ENCODE data around the gene FHIT.
A peak's percentile ranks its signal among the peaks of the same experiment; 100 is the strongest.

FHIT gene

DNA sequence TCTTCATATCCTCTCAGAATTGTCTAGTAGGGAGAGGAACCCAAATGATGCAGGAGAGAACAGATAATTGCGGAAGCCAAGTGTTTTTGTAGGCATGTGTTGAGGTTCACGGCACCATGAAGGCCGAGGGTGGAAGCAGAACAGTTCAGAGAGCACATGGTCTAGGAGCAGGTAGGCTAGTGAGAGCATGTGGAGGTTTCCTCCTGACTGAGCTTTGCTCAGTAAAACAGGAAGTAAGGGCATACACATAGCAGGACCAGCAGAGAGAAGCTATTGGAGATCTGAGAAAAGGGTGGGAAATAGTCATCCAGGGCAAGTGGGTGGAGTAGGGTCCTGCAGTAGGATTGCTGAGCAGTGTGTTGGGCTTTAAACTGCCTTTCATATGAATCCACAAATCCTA, 491.1 kb downstream of the FHIT start:
- DNase-seq (ENCODE audit: low read depth): no peak

DNA sequence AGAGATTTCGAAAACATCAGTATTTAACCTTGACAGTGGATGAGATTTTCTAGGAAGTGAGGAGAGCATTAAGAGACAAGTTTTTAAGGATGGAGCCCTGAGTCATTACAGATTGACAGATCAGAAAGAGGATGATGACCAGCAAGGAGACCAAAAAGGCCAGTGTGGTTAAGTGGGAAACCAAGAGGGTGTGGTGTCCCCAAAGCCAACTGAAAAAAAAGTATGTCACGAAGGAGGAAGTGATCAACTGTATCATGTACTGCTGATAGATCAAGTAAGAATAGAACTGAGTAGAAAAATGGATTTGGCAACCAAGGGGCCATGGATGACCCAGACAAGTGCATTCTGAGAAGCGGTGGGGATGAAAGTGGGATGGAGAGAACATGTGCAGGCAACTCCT, 491.8 kb downstream of the FHIT start:
- no peak for DNase-seq (ENCODE audit: low read depth)

DNA sequence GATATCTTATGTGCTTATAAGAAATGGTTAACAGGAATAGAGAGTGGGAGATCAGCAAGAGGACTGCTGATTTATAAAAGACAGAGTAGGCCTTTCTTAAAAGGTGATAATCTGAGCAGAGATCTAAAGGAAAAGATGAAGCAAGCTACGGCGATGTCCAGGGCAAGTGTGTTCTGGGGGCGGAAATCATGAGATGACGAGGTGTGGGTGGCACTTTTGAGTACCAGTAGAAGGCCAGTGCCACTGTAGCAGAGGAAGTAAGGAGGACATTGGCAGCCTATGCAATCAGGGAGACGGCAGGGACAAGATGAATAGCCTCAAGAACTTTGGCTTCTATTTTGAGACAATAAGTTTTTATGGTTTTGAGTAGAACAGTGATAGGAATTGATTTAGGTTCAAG, 492.4 kb downstream of the FHIT start:
- no peak for DNase-seq (ENCODE audit: low read depth)

DNA sequence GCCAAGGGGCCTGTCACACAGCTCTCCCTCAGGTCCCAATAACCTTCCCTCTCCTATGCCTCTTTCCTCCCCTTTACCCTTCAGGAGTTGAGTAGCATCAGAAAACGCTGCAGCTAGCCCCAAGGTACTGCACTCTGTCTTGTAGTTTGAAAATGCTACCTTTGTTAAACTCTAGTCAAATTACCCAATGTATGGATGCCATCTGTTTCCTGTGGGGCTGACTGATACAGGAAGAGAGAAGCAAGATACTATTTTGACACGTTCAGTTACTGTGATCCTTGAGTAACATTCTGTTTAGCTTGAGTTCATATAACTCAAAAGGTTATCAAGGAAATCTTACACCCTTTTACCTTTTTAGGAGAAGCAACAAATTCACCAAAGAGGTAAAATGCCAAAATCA, 493.1 kb downstream of the FHIT start:
- DNase-seq (ENCODE audit: low read depth): no peak

DNA sequence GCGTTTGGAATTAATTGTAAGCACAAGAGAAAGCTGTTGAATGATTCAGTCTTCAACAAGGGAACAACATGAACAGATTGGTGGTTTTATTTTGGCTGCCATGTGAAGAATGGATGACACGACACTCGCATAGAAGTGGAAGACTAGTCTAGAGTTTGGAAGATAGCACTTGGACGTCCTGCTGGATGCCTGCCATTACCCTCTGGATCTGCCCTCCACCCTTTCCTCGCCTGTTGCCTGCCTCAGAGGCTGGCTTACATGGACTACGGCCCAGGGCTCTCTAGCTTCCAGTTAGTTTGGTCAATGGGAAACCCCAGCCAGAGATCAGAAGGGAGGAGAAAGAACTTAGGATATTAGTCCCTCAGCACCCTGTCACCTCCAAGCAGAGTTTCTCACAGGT, 493.5 kb downstream of the FHIT start:
- no peak for DNase-seq (ENCODE audit: low read depth)

DNA sequence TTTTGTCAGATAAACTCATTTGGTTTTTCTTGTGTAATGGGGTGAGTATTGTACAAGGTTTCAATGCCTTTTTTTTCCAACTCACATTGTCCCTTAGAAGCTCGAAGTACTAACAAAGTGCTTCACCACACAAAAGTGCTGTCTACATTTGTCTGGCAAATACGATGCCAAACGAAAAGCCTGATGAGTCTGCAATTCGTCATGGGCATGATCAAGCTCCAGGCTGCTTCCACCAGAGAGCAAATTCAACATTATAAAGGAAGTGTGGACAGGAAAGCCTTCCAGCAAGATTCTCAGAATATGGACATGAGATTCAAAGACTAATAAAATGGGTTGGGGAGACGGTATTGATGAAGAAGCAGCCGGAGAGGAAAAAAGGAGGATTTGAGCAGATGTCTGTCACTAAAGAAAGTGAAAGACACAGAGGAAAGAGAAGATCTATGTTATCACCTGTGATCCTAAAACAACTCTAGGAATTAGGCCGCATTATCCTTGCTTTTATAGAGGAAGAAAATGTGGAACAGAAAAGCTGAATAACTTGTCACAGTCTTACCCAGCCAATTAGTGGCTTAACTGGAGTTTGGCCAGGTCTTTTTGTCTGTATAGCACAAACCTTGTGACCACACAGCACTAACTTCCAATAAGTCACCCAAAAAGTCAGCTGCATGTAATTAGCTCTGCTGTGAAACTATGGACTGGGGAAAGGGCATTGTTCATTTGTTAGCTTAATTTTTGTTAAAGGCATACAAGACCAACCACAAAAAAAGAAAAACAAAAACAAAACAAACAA, 494.8 kb downstream of the FHIT start:
- DNase-seq (ENCODE audit: low read depth): peak; percentile 40

DNA sequence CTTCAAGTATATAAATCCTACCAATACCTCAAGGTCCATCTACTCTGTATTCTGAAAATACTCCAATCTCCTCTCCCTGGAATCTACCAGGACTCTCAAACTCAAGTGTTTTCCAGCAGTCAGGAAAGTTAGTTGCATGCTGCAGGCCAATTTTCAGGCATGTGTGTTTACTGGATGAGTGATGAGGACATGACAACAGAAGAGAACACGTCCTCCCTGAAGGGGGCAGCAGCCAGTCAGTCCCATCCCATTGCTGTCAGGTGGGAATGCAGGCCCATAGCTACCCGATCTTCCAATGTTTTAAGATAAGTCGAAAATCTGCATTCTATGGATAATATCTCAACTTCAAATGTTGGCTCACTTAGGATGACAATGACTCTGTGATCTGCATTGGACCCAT, 496.2 kb downstream of the FHIT start:
- no peak for DNase-seq (ENCODE audit: low read depth)

DNA sequence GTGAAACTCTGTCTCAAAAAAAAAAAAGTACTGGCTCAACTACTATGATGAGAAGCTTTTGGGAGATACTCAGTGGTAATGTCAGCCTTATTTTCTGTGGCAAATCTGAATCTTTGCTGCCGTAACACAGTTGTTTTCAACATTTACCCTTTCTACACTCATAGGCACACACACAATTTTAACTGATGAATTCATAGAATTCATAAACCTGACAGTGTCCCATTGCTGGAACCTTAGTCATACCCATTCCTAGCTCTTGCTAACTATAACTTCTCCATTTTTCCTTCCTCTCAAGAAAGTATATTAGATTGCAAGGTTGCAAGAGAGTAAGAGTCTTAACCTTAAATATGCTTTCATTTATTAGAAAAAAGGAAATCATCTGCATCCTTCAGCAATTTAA, 496.6 kb downstream of the FHIT start:
- peak; percentile 57 for DNase-seq (ENCODE audit: low read depth)

DNA sequence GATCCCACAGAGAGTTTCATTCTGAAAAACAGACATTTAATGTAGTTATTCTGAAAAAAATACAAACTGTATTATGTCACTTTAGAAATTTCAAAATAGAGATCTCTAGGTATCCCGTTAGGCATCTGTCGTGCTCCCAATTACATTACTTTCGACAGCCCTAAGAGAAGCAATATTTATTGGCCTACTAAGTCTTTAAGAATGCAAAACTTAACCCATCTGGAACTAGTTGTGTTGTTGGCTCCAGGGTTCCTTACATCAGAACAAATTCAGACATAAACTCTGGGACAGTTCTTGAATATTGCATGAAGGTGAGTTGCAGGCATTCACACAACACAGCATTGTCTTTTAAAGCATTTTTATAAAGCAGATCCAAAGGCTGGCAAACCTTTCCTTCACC, 498.4 kb downstream of the FHIT start:
- peak; percentile 69 for DNase-seq (ENCODE audit: low read depth)

DNA sequence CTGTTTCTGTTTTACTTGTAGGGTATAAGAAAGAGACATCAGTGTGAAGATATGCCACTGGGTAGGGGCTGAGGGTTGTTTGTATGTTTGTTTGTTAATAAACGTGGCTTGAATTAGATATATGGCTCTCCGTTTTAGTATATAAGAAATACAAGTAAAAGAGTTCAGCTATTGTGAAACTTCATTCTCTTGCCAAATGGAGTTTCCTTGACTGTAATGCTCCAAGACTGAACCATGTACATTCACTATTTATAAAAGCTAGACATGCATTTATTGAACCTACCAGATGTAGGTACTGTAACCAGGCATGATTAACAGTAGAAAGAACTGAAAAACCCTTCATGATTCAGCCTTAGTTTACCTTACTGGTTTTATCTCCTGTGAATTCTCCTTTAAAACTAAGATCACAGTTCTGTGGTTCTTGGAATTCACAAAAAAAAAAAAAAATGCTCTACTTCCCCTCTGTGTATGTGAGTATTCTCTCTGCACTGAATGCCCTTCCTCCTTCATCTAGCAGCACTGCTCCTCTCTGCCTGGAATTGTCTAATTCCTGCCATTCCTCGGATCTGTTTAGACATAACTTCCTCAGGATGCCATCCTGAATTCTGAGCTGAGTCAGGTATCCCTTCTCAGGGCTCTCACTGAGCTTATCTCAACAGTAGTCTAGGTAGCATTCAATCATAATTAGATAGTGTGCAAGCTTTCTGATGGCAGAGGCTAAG, 504.4 kb downstream of the FHIT start:
- peak; percentile 54 for DNase-seq (ENCODE audit: low read depth)

DNA sequence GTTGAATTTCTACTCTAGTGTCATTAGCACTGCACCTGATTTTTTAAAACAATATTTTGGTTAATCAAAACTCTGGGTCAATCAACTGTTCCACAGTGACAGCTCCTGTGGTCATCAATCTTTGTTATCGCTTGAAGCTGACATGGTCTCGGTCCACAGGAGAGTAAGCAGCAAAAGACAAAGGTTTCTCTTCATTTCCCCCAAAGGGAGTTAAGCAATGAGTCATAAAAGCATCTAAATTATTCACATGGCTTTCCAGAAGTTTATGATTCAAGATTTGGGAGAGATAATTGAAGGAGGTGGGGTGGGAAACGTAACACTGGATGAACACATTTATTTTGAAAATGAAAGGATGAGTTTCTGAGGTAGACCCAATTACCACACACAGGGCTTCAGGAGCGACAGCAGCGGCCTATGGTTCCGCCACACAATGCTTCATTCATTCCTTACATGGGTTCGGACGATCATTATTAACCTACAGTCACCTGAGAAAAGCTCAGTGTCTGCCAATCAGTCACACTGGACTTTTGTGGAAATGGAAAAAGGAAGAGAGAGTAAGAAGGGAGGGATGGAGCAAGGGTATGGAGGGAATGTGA, 505.1 kb downstream of the FHIT start:
- DNase-seq (ENCODE audit: low read depth): peak; percentile 38

DNA sequence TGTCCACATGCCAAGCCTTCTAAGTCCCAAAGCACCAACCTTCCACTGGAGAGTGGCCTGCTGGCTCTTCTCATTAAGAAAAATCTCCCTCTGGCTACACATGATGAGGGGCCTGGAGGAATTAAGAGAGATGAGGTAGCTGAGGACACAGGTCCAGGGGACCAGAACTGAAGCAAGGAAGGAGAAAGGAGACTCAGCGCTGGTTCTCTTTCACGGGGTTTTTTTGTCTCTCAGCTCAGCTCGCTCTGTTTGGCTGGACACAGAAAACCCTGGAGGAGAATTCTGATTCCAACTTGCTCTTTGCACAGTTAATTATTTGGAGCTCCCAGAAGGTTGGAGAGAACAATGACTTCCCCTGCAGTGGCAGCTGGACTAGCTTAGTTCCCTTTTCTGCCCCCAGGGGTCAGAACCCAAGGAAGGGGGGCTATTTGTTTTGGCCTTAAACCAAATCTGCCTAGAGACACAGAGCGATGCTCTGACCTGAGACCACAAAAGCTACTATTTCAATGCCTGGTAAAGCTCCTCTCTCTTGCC, 507.6 kb downstream of the FHIT start:
- no peak for DNase-seq (ENCODE audit: low read depth)

DNA sequence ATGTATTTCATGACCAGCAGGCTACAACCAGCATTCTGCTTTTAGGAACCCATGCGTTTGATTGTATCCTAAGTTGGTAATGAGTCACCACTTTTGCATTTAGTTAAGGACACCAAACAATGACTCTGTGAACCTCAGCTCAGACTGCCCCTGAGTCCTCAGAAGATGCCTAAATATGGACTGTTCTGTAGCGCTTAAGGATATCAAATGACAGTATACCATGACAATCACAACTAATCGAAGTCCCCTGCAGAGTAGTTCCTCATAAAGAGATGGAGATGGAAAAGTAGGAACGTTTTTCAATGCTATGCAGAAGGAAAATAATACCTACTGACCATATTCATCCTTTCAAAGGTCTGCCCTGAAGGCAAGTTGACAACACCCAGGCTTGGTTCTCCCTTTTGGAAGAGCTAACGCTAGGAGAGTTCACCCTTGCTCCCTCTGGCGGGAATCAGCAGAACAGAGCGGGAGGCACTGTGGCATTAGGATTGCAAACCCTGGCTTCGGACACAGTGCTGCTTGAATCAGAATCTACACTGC, 508.6 kb downstream of the FHIT start:
- DNase-seq (ENCODE audit: low read depth): peak; percentile 77

DNA sequence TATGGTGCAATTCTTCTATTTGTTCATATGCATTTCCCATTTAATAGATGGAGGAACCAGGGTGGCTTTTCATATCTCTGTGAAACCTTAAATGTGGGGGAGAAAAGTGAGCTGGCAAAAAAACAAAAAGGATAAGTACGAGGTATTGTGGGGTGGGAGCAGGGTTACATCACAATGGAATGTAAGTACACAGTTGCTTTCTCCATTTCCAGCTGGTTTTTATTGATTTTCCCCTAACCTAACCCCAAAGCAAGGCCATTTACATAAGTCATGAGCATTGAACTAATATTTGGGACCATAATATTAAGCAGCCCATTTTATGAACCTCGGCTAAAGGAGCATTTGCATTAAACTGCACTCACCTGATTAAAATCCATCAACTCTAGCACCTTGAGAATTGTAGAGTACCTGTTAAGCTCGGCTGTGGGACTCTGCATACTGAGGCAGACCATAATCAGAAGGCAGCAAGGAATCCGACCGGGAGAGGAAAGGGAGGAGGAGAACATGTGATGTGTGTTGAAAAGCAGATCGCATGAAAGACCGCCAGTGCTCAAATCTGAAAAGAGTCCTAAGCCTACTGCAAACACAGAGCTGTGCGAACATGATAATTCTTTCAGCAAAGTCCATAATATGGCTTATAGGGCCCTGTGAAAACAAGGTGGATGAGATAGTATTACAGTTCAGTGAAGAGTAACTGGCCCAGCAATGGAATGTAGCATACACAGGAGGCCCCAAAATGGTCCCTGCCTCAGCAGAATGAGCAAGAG, 513.4 kb downstream of the FHIT start:
- DNase-seq (ENCODE audit: low read depth): no peak

DNA sequence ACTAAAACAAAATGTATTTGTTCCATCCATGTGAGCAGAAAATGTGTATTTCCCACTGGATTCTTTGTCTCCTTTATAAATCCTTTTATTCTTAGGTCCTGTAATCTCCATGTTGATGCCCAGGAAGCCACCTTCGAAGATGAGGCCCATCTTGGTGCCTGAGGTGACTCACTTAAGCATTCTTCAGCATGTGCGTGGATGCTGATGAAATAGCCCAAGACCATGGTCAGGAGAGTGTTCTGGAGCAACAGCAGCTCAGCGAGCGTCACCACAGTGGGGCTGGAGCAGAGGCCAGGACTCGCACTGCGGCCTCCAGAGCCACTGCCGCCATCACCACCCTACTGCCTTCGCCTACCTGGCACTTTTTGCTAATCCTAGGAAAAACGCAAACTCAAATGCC, 520.9 kb downstream of the FHIT start:
- DNase-seq (ENCODE audit: low read depth): no peak

DNA sequence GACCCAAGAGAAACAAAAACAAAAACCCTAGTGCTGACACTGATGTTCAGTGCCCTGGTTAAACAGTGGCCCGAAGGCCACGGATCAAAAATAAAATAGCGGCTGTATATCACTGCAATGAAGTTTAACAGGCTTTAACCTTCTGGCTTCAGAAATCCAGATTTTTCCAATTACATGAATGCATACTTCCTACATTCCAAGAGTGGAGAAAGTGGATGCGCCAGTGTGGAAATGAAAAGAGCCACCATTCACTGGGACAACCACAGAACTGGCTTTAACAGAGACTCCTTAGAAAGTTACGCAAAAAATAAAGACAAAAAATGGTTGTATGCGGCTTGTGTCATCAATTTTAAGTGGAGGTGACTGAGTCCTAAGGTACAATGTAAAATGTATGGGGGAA, 522.2 kb downstream of the FHIT start:
- DNase-seq (ENCODE audit: low read depth): no peak

DNA sequence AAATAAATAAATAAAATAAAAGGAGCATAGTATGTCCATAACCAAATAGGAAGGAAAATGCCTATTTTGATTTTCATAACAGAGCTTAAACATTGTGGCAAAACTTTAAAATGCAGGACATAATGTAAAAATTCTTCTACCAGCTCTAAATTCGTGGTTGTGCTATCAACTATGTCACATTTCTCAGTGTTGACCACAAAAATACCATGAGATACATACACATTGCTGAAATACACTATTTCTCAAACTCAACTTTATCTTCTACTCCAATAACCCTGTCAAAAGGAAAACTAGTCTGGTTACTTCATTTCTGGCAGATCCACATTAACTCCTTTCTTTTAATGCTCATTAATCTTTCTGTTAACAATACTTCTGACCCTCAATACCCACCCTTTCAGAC, 523.2 kb downstream of the FHIT start:
- no peak for DNase-seq (ENCODE audit: low read depth)

DNA sequence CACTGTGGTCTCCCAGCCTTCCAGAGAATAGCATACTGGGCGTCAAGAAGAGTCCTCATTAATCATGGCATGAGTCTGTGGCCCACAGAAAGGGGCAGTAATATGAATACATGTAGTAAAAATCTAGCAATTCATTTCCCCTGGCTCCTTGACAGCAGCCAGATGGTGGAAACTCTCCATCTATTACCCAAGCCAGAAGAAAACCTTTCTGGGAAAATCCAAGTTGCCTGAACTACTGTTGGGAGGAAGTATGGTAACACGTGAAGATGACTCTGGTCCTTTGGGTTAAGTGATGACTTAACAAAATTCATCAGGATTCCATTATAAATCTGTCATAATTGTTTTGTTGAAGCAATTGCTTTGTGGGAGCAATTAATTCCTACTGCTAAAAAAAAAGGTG, 530.5 kb downstream of the FHIT start:
- DNase-seq (ENCODE audit: low read depth): no peak

DNA sequence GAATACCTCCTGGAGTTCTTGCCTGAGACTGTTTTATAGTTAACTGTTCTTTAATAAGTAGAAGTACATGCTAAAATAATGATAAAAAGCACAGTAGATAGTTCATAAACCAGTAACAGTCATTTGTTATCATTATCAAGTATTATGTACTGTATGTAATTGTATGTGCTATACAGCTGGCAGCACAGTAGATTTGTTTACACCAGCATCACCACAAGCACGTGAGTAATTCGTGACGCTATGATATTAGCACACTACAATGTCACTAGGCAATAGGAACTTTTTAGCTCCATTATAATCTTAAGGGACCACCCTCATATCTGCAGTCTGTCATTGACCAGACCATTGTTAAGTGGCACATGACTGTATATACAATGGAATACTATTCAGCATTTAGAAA, 534.7 kb downstream of the FHIT start:
- DNase-seq (ENCODE audit: low read depth): no peak

DNA sequence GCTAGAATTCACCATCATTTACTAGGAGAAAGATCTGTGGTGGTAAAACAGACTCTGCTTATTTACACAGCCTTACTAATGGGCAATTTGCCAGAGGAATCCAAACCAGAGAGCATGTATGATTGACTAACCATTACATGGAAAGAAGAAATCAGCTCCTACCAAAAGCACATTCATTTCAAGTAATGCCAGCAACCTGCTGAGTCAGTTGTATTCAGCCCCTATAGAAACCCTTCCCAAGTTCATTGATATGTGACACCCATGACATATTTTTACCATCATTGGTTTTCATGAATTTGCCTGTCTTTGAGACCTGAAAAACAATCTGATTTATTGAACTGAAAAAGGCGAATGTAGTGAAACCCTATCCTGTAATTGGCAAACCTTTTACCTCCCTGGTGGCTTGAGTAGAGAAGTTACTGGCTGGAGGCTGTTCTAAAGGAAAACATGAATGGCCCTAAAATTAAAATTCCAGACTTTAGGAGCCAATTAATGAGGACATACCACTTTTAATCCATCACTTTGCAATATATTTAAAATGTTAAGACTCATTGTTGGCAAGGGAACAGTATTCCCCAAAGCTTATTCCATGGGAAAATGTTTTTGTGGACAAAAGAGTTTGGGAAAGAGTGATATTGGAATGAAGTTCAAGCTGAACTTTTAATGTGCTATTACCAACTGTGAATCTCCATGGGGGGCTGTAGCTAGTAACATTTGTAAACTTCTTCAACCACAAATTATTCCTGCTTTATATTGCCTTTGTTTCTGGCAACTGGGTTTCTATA, 542.9 kb downstream of the FHIT start:
- DNase-seq (ENCODE audit: low read depth): peak; percentile 82

DNA sequence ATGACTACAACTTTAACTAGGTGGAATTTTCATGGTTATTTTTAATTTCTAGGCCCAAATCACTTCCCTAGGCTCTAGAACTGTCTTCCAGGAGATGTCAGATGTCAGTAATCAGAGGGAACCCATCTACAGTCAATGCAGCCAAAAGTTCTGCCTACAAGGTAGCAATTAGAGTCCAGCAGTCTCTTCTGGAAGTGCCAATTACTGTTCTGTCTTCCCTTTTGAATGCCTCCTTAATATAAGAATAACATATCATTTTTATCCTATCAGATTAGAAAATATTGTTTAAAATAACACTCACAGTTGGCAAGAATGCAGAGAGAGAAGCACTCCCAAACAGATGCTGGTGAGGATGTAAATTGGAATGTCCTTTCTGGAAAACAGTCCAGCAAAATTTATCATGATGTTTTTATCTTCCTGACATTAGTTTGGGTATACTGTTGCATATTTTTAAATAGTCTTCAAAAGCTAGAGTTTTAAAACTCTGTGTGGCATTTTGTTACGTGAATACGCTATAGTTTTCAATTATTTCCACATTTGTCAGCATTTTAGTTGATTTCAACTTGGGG, 543.7 kb downstream of the FHIT start:
- DNase-seq (ENCODE audit: low read depth): peak; percentile 61

Data from EH (cell line).